Effector memory CD8-positive, alpha-beta T cell (primary cell): ENCODE results near the gene TLE3.
A peak's percentile ranks its signal among the peaks of the same experiment; 100 is the strongest.

Experiments used
- ATAC-seq: fragments of 150-1000 bp; cut with Tn5 transposase; replicated peaks from 2 replicates; pipeline ENCODE4 v1.10.0; 2021; ENCODE audit warnings: mild to moderate bottlenecking, moderate library complexity
- DNase-seq, 3 experiments: peaks; one replicate each; pipeline ENCODE4 v3.0.0; 2021
- H3K27ac Mint-ChIP-seq, 2 donors: one replicate each; pipeline ENCODE4 v1.8.0; 2022; ENCODE audit warnings: mild to moderate bottlenecking in 2 of 2, mixed read lengths in 2 of 2, moderate library complexity in 2 of 2
- H3K27me3 Mint-ChIP-seq, 2 donors: one replicate each; pipeline ENCODE4 v1.8.0; 2022; ENCODE audit warnings: mixed read lengths in 2 of 2
- H3K36me3 Mint-ChIP-seq: one replicate; pipeline ENCODE4 v1.8.0; 2022; ENCODE audit warnings: mild to moderate bottlenecking, moderate library complexity, mixed read lengths; ENCODE audit not compliant: insufficient read depth
- H3K4me1 Mint-ChIP-seq, 2 donors: one replicate each; pipeline ENCODE4 v1.8.0; 2022; ENCODE audit warnings: low read depth in 2 of 2, mixed read lengths in 2 of 2
- H3K4me3 Mint-ChIP-seq, 2 donors: one replicate each; pipeline ENCODE4 v1.8.0; 2022; ENCODE audit warnings: mild to moderate bottlenecking in 2 of 2, mixed read lengths in 2 of 2, moderate library complexity in 2 of 2
- H3K9me3 Mint-ChIP-seq, 2 donors: one replicate each; pipeline ENCODE4 v1.8.0; 2022; ENCODE audit warnings: mixed read lengths in 2 of 2

The TLE3 gene

DNA sequence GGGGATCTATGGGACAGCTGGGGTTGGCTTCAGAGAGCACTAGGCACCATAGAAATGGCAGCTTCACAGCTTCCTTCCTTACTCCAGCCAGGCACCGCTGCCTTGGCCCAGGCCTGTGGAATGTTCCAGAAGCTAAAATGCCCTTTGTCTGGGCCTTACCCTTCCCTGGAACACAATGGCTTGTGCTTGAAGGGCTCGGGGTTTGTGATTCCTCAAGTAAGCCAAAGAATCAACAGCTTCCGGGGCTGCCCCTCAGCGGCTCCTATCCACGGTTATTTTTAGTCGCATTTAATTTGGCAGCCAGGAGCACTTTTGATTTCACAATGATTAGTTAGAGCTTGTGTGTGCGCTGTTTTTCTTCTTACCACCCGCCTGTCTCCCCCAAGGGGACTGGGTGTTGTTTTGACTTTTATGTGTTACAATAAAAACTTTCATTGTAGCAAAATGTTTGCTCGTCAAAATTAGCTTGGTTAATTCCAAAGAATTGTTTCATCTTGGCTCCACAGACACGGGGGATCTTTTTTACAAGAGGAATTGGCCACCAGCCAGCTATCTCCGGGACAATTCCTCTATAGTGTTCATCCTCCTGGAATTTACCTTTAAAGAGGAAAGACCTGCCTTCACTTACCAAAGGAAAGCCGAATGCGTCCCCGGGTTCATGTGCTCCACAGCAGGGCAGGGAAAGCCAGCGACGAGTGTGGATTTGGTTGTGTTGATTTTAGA lies 73.8 kb downstream of the TLE3 start:
- Mint-ChIP-seq H3K4me1 (peaks cover 25% of the 10 kb centered on the region in 2 donors), H3K27me3 (peaks cover 0 to 16% of the 10 kb centered on the region in 2 donors), H3K9me3 (no peaks in the 10 kb centered on the region), H3K4me3 (peak overlapping the region in 1 of 2 donors; percentile 59), H3K36me3 (peaks cover 8% of the 10 kb centered on the region), H3K27ac (peak overlapping the region; percentile 84 to 94)
- DNase-seq (no peak), ATAC-seq (no peak)

DNA sequence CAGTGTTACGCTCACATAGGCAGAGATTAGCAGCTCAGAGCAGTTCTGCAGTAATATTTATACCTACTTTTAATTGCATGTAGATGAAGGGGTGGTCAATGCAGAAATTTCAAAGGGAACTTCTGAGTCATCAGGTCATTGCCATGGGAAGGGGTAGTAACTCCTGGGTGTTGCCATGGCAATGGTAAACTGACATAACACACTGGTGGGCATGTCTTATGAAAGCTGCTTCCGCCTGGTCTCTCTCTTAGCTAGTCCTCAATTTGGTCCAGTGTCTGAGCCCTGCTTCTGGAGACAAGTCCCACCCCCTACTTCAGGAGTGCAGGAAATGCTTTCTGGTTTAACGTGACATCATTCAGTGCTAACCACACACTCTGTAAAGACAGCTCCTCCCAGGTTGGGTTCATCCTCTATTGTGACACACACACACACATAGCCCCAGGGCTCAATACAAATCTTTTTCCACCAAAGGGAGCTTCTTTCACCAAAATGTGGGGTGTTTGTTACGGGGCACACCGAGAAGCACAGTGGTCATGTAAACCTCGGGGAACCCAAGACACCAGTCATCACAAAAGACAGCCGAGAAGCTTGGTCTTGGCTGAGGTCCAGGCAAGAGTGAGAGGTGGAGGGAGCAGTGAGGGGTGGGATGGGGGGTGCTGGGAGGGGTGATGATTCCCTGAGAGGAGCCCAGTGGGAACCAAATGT lies 74.5 kb downstream of the TLE3 start:
- ATAC-seq (peak; percentile 95), DNase-seq (peak; percentile 66 to 69 (median 69))
- peaks cover 25% of the 10 kb centered on the region in 2 donors for H3K4me1 Mint-ChIP-seq
- H3K27me3 Mint-ChIP-seq: peaks cover 0 to 11% of the 10 kb centered on the region in 2 donors
- H3K27ac Mint-ChIP-seq: peak overlapping the region; percentile 84 to 94
- peaks cover 8% of the 10 kb centered on the region for H3K36me3 Mint-ChIP-seq
- H3K4me3 Mint-ChIP-seq: peak overlapping the region; percentile 59 to 64
- H3K9me3 Mint-ChIP-seq: no peaks in the 10 kb centered on the region

DNA sequence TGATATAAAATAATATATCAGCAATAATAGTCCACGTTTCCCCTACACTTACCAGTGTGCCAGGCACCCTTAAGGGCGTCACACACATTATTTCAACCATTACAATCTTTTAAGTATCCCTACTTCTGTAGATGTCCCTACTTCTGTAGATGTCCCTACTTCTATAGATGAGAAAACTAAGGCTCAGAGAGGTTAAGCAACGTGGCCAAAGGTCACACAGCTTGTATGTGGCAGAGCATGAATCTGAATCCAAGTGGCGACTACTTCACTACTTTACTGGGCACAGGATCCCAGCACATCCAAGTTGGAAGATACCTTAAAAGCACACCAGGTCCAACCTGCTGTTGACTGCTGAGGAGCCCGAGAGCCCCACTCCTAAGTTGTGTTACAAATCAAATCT lies 77.5 kb downstream of the TLE3 start:
- H3K4me1 Mint-ChIP-seq: peaks cover 27 to 29% of the 10 kb centered on the region in 2 donors
- peaks cover 14 to 32% of the 10 kb centered on the region in 2 donors for H3K27me3 Mint-ChIP-seq
- ATAC-seq: no peak
- H3K9me3 Mint-ChIP-seq: no peaks in the 10 kb centered on the region
- peaks cover 8% of the 10 kb centered on the region for H3K36me3 Mint-ChIP-seq
- H3K27ac Mint-ChIP-seq: peak overlapping the region in 1 of 2 donors; percentile 4
- DNase-seq: no peak
- no peak overlapping the region for H3K4me3 Mint-ChIP-seq

DNA sequence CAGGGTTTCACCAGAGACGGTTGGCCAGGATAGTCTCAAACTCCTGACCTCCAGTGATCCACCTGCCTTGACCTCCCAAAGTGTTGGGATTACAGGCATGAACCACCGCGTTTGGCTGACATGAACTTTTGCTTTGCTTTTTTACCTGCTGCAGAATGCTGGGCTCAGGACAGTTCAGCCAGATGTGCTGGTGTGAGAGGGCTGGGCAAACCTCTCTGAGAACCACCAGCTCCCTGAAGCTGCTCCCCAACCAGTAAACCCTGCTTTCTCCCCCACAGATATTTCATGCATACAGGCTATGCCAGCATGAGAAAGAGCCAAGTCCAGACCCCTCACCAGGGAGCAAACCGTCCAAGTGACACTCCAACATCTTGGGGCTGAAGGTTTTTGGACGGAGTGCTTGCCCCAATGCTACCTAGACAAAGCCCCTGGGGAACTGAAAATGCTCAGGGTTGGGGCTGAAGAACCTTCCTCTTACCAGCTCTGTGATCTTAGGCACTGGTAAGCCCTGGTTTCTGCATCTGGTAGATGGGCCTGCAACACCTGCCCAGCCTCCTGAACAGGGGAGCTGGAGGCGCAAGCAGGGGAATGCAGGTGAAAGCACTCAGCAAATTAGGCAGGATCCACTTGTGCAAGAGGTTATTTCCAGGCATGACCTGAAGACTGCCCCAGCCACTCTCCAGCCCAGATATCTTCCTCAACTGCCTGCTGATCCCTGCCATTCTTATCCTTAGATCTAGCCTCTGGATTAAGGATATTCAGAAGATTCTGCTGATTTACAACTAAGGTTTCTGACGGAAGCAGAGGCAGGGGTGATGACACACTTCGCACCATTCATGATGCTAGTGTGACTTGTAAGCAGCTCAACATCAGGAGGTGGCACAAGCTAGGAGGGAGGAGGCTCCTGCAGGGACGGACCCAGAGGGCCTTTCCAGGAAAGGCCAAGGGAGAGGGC lies 78.8 kb downstream of the TLE3 start:
- H3K27ac Mint-ChIP-seq: peak overlapping the region in 1 of 2 donors; percentile 32
- no peaks in the 10 kb centered on the region for H3K9me3 Mint-ChIP-seq
- ATAC-seq (no peak), DNase-seq (no peak)
- H3K4me3 Mint-ChIP-seq: no peak overlapping the region
- H3K36me3 Mint-ChIP-seq: peaks cover 8% of the 10 kb centered on the region
- peaks cover 14 to 45% of the 10 kb centered on the region in 2 donors for H3K27me3 Mint-ChIP-seq
- H3K4me1 Mint-ChIP-seq: peaks cover 22 to 23% of the 10 kb centered on the region in 2 donors

DNA sequence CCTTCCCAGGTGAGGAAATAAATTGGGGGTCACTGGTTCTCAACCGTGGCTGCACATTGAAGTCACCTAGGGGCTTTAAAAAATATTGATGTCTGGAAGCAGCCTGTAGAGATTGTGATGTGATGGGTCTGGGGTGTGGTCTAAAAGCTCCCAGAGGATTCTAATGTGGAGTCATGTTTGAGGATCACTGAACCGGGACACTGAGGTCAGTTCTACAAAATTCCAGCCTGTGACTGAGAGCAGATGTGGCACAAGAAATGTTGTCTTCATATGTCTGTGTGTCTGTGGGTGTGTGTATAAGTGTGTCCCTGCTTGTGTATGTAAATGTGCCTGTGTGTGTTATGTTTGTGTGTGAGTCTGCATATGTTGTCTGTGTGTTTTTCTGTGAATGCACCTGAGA lies 79.9 kb downstream of the TLE3 start:
- no peak for ATAC-seq
- no peak overlapping the region for H3K27ac Mint-ChIP-seq
- H3K4me3 Mint-ChIP-seq: no peak overlapping the region
- DNase-seq: no peak
- peaks cover under 1% of the 10 kb centered on the region for H3K36me3 Mint-ChIP-seq
- H3K4me1 Mint-ChIP-seq: peaks cover 12 to 15% of the 10 kb centered on the region in 2 donors
- H3K27me3 Mint-ChIP-seq: peaks cover 14 to 48% of the 10 kb centered on the region in 2 donors
- H3K9me3 Mint-ChIP-seq: no peaks in the 10 kb centered on the region

DNA sequence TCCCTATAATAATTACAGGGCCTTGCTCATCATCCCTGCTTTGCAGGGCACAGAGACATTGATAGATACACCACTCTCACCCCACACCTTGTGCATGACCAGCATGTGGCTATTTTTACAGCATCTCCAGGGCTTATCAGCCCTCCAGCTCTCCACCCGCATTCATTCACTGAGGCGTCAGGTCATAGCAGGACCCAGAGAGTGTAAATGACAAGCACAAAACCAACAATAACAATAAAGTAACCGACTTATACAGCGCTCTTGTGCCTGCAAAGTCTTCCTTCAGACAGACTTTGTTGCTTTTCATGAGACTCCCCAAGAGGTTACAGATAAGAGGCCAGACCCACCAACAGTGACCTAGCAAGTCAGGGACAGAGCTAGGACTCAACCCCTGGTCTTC lies 80.7 kb downstream of the TLE3 start:
- Mint-ChIP-seq H3K27ac (no peak overlapping the region), H3K27me3 (peaks cover 14 to 48% of the 10 kb centered on the region in 2 donors), H3K4me1 (peaks cover 4 to 8% of the 10 kb centered on the region in 2 donors), H3K36me3 (no peaks in the 10 kb centered on the region), H3K4me3 (no peak overlapping the region), H3K9me3 (no peaks in the 10 kb centered on the region)
- no peak for ATAC-seq
- DNase-seq: no peak

DNA sequence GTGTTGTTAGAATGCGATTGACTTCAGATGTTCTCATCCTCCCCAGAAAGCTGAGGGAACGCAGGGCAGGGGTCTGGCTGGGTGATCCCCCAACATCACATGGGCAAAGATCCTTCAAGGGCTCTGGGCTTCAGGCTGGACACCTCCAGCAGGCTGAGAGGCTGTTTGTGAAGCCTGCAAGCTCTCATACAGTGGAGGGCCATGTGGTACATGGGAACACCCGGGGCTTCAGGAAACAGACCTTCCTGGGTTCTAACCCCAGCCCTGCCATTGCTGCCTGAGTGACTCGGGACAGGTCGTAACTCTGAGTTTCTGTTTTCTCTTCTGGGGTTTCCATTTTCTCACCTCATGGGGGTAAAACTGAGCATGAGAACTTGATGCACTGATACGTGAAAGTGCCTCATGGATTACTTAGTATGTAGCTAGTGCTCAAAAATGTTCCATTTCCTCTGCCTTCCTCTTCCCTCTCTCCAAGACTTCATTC lies 81.2 kb downstream of the TLE3 start:
- Mint-ChIP-seq H3K27me3 (peaks cover 14 to 48% of the 10 kb centered on the region in 2 donors), H3K4me1 (peaks cover 4 to 8% of the 10 kb centered on the region in 2 donors), H3K27ac (peak overlapping the region; percentile 1 to 39), H3K36me3 (no peaks in the 10 kb centered on the region), H3K9me3 (no peaks in the 10 kb centered on the region), H3K4me3 (no peak overlapping the region)
- no peak for DNase-seq
- ATAC-seq: no peak

DNA sequence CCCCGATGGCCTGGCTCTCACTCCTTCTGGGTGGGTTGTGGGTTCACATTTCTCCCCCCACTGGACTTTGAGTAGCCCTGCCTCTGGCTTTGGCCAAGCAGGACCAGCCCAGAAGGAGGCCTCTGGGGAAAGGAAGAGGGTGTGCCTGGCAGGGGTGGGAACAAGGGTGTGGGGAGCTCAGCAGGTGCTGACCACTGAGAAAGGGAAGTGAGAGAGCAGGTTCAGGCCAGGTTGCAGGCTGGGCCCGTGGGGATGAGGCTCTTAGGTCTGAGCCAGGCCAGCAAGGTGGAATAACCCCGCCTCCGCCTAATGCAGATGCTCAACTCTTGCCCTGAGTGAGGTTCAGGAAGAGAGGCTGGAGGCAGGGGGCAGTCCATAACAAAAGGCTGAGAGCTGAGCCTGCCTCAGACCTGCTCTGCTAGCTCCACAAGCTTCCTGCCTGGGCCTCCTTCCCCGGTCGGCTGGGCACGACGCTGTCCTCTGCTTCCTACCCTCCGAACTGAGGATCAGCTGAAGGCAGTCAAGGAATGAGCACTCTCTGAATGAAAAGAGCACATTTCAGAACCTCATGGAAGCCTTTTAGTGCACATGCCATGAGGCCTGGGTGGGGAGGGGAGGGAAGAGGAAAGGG lies 82.7 kb downstream of the TLE3 start:
- Mint-ChIP-seq H3K27me3 (peaks cover 14 to 48% of the 10 kb centered on the region in 2 donors), H3K9me3 (no peaks in the 10 kb centered on the region), H3K4me1 (peaks cover 4 to 8% of the 10 kb centered on the region in 2 donors), H3K4me3 (no peak overlapping the region), H3K36me3 (no peaks in the 10 kb centered on the region), H3K27ac (no peak overlapping the region)
- ATAC-seq (no peak), DNase-seq (no peak)

DNA sequence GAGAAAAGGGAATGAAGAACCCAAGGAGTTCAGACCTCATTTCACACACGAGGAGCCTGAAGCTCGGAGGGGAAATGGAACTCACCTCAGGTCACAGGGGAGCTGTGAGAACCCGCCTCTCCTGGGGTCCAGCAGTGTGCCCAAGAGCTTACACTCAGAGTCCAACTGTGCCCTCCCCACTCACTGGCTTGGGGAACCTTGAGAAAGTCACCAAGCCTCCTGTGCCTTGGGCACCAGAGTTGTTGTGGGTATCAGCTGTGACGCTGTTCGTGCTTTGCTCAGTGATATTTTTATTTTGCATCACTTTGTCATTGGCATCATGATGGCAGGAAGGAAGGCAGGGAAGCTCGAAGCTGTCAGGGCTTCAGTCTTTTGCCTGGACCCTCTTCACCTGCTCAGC lies 83.4 kb downstream of the TLE3 start:
- Mint-ChIP-seq H3K9me3 (no peaks in the 10 kb centered on the region), H3K27me3 (peaks cover 14 to 48% of the 10 kb centered on the region in 2 donors), H3K4me1 (peaks cover 4 to 8% of the 10 kb centered on the region in 2 donors), H3K36me3 (no peaks in the 10 kb centered on the region), H3K4me3 (no peak overlapping the region), H3K27ac (no peak overlapping the region)
- ATAC-seq (no peak), DNase-seq (no peak)

DNA sequence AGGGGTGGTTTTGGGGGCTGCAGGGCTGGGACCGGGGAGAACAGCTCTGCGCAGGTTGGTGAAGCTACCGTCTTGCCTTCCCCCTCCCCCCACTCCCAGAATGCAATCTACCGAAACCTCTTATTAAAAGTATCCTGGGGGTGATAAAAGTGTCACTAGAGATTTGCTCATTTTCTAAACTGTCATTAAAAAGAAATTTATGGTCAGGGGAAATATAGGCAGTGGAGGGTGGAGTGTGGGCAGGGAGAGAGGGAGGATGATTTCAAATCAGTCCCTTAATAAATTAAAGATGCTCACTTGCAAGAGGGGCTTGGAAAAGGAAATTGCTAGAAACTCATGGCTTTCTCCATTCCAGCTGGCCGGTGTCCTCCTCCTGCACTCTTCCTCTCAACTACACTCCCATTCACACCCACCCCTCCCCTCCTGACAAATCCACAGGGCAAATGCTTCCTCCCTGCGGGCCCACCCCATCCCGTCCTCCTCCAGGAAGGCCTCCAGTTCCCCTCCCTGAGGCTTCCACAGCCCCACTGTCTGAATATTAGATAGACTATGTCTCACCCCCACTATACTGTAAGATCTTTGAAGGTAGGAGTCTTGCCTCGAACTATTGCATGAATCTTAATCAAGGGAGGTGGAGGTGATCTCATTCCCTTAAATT lies 83.9 kb downstream of the TLE3 start:
- Mint-ChIP-seq H3K9me3 (no peaks in the 10 kb centered on the region), H3K4me1 (peaks cover 4 to 8% of the 10 kb centered on the region in 2 donors), H3K27ac (no peak overlapping the region), H3K27me3 (peaks cover 14 to 48% of the 10 kb centered on the region in 2 donors), H3K4me3 (no peak overlapping the region), H3K36me3 (no peaks in the 10 kb centered on the region)
- ATAC-seq (no peak), DNase-seq (no peak)

DNA sequence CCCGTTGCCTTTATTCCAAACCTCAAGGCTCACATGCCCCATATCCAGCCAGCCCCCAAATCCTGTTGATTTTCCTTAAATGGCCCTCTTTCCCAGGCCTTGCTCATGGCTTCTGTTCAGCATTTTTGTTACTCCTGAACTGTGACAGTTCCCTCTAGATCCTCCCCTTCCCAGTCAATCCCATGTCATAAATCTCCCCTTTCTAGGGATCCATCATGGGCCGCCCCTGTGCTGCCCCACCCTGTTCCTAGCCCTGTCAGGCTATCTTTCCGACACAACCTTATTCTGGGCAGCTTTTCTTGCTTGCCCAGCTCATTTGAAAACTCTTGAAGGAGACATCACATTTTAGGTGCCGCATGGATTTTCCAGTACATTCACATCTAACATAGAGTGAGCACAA lies 84.8 kb downstream of the TLE3 start:
- ATAC-seq (no peak), DNase-seq (no peak)
- peaks cover 4 to 8% of the 10 kb centered on the region in 2 donors for H3K4me1 Mint-ChIP-seq
- H3K27ac Mint-ChIP-seq: no peak overlapping the region
- peaks cover 14 to 43% of the 10 kb centered on the region in 2 donors for H3K27me3 Mint-ChIP-seq
- H3K9me3 Mint-ChIP-seq: no peaks in the 10 kb centered on the region
- no peaks in the 10 kb centered on the region for H3K36me3 Mint-ChIP-seq
- no peak overlapping the region for H3K4me3 Mint-ChIP-seq

DNA sequence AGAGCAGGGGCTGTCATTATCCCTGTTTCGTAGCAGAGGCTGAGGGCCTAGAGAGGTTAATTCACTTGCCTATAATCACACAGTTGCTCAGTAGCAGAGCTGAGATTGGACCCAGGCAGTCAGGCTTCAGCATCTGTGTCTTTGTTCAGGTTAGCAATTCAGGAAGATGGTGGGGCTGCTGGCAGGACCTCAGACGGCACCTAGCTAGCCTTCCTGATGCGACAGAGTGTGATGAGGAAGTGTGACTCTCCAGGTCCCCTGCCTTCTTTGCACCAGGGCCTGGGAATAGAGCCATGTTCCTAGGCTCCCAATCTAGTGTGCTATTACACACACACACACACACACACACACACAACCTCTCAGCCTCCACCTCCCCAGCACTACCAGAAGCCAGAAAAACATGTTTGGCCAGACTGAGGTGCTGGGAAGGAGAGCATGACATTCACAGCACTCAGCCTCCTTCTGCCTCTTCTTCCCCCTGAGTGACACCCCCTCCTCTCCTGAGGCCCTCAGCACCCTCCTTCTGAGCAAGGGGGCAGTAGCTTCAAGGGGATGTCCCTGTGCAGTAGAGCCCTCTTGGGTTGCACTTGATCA lies 88.9 kb downstream of the TLE3 start:
- Mint-ChIP-seq H3K27me3 (peaks cover 0 to 24% of the 10 kb centered on the region in 2 donors), H3K36me3 (no peaks in the 10 kb centered on the region), H3K9me3 (no peaks in the 10 kb centered on the region), H3K4me3 (no peak overlapping the region), H3K27ac (no peak overlapping the region), H3K4me1 (no peaks in the 10 kb centered on the region)
- DNase-seq (no peak), ATAC-seq (no peak)
